ENCODE measurements around the gene SPDYE2B. TPM values are rescaled to one million over a fixed set of nuclear protein-coding genes. Genes with fewer than 3 reads are reported as not detected.

SPDYE2B gene, protein sequence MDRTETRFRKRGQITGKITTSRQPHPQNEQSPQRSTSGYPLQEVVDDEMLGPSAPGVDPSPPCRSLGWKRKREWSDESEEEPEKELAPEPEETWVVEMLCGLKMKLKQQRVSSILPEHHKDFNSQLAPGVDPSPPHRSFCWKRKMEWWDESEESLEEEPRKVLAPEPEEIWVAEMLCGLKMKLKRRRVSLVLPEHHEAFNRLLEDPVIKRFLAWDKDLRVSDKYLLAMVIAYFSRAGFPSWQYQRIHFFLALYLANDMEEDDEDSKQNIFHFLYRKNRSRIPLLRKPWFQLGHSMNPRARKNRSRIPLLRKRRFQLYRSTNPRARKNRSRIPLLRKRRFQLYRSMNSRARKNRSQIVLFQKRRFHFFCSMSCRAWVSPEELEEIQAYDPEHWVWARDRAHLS
- total RNA-seq = not detected in 2 replicates

GRCh38 chr7:102649924-102650323, at the start of gene SPDYE2B:
Gene SPDYE2B, plus strand, starts transcription at chr7:102650319. Its CDS starts 2,030 bp downstream, at chr7:102652349.

DNA sequence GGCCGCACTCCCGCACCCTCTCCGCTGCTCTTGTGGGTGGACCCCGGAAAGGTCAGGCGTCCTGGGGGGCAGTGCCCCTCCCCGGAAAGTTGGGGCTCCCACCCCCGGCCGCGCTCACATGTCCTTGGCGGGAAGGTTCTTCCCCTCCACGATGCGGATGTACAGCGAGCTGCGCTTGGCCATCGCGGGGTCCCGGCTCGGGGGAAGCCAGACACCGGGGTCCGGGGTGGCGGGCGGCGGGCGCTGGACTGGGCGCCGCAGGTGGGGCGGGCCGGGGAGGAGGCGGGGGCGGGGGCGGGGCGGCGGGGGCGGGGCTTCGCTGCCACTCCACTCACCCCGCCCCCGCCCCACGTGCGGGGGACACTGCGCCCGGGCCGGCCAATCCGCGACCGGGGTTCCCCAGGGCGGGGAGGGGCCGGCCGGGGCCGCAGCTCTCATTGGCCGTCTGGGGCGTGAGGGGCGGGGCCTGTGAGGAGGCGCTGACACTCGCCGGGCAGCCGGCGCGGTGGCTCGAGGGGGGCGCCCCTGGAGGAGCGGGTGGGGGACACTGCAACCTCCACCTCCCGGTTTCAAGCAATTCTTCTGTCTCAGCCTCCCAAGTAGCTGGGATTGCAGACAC, 33.5 kb upstream of the SPDYE2B start, which contains the start of gene RASA4:
TSS of gene RASA4 (minus strand) at position 250 of the 619 bp plus-strand sequence. CDS start at position 183, 67 bp downstream.

GRCh38 chr7:102642691-102643090, 7.4 kb upstream of the SPDYE2B start, which contains the start of gene UPK3BL1:
Gene UPK3BL1, minus strand, starts transcription at chr7:102642791. Its CDS starts 50 bp downstream, at chr7:102642741.

DNA sequence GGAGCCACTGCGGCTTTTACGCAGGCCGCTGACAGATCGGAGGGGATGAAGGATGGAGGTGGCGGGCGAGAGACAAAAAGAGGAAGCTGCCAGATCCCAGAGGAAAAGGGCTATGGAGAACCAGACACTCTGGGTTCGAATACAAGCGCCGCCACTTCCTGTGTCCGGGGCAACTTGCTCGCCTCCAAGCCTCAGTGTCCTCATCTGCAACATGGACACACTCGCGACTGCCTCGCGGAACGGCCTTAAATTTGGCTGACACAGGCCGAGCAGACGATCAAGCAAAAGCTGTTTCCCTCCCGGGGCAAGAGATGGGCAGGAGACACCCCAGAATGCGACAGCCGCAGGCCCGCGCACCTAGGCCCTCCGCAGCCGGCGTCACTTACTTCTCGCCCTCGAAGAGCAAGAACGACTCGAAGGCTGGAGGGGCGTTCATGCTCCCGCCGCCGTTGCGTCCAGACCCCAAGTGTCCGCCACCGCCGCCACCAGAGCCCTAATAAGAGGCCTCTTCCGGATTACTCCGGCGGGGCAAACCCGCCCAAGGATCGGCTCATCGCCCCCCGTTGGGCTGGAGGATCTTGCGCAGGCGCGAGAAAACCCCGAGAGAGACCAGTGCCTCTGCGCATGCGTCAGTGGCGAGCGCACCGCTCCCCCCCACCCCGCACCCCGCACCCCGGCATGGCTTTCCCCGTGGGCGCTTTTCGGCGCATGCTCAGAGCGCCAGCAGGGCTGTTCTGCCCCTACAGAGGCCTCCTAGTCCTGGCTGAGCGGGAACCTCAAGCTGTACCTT, 21.2 kb downstream of the SPDYE2B start, which contains the start of gene POLR2J2:
TSS of gene POLR2J2 (minus strand) at position 498 of the 790 bp plus-strand sequence. CDS start at position 436, 62 bp downstream.

Small RNA genes within 50 kb of the gene (small RNA-seq; reads per million reads assigned to genes)
- gene AC105052.3 (not detected), gene UPK3BL1 (not detected)

Other genes with a start within 250 kb of the SPDYE2B start
- gene ORAI2, start 216.7 kb upstream of the SPDYE2B start, total RNA-seq = 53.9 and 58.0 TPM in 2 replicates
- 10.9 and 12.8 TPM in 2 replicates for gene ALKBH4, start 185.5 kb upstream of the SPDYE2B start, total RNA-seq
- gene LRWD1, start 185.3 kb upstream of the SPDYE2B start, total RNA-seq = 14.8 and 15.3 TPM in 2 replicates
- 18.2 TPM in 2 replicates for gene POLR2J, start 171.4 kb upstream of the SPDYE2B start, total RNA-seq
- 1.7 and 6.5 TPM in 2 replicates for gene RASA4B, start 132.5 kb upstream of the SPDYE2B start, total RNA-seq
- gene UPK3BL2, start 106.6 kb upstream of the SPDYE2B start, total RNA-seq = 4.2 and 5.6 TPM in 2 replicates
- gene SPDYE2, start 99.1 kb upstream of the SPDYE2B start, total RNA-seq = not detected in 2 replicates
- 36.5 and 75.0 TPM in 2 replicates for gene POLR2J3, start 77.7 kb upstream of the SPDYE2B start, total RNA-seq
- 10.4 and 14.9 TPM in 2 replicates for gene RASA4, start 33.6 kb upstream of the SPDYE2B start, total RNA-seq
- 7.4 and 15.4 TPM in 2 replicates for gene UPK3BL1, start 7.5 kb upstream of the SPDYE2B start, total RNA-seq
- 6.9 and 7.6 TPM in 2 replicates for gene POLR2J2, start 21.3 kb downstream of the SPDYE2B start, total RNA-seq
- 5.6 and 7.5 TPM in 2 replicates for gene FAM185A, start 98.7 kb downstream of the SPDYE2B start, total RNA-seq

All from hair follicle dermal papilla cell (primary cell).